Measurements from ENCODE around the gene NXPH3.
A peak's percentile ranks its signal among the peaks of the same experiment; 100 is the strongest.

The NXPH3 gene

GRCh38 chr17:49554694-49555494 is 20.8 kb upstream of the NXPH3 start:
- peak; percentile 21 for DNase-seq (ENCODE audit: extremely low spot score)
- no peak for TF ChIP-seq CTCF (IDR thresholded peaks at IDR 0.05; ENCODE audit: control extremely low read depth, extremely low read depth, low read depth, missing control alignments)
- ChIA-PET POLR2A (no interaction called here), CTCF (interaction anchor here (0.7 to 10.7 kb wide), 30 partner anchors 10 to 831 kb away, joined by 3 to 220 read pairs (median 14); partner anchors contain the start of genes NGFR and PHB1)

- CTCF ChIA-PET, result interaction anchor here (0.7 to 10.7 kb wide), 62 partner anchors 10 to 832 kb away, joined by 3 to 220 read pairs (median 6); partner anchors contain the start of genes NGFR, NXPH3 and PHB1
- POLR2A ChIA-PET, result no interaction called here
- peak; percentile 21 for DNase-seq (ENCODE audit: extremely low spot score)
- no peak for TF ChIP-seq CTCF (IDR thresholded peaks at IDR 0.05; ENCODE audit: control extremely low read depth, extremely low read depth, low read depth, missing control alignments)
These were observed 20.0 kb upstream of the NXPH3 start for GRCh38 chr17:49555495-49556222.

GRCh38 chr17:49556223-49556943 is 19.3 kb upstream of the NXPH3 start:
- peak; percentile 95 for TF ChIP-seq CTCF (IDR thresholded peaks at IDR 0.05; ENCODE audit: control extremely low read depth, extremely low read depth, low read depth, missing control alignments)
- DNase-seq (ENCODE audit: extremely low spot score), result peak; percentile 92
- CTCF ChIA-PET, result interaction anchor here (0.6 to 10.7 kb wide), 94 partner anchors 9 to 832 kb away, joined by 3 to 220 read pairs (median 5); partner anchors contain the start of genes FAM117A, NGFR, NXPH3 and PDK2
- POLR2A ChIA-PET, result no interaction called here

GRCh38 chr17:49557312-49558024 is 18.2 kb upstream of the NXPH3 start:
- peak; percentile 64 for DNase-seq (ENCODE audit: extremely low spot score)
- TF ChIP-seq CTCF (IDR thresholded peaks at IDR 0.05; ENCODE audit: control extremely low read depth, extremely low read depth, low read depth, missing control alignments), result peak; percentile 66
- POLR2A ChIA-PET, result interaction anchor here (0.6 kb wide), 1 partner anchor 133 kb away, joined by 3 read pairs; no protein-coding TSS in a partner anchor

GRCh38 chr17:49564638-49565037 is 11.0 kb upstream of the NXPH3 start:
- DNase-seq (ENCODE audit: extremely low spot score), result no peak
- no peak for TF ChIP-seq CTCF (IDR thresholded peaks at IDR 0.05; ENCODE audit: control extremely low read depth, extremely low read depth, low read depth, missing control alignments)
- POLR2A ChIA-PET, result no interaction called here
- CTCF ChIA-PET, result interaction anchor here (2.8 to 20.7 kb wide), 3 partner anchors 8 to 433 kb away, joined by 22 to 880 read pairs (median 30); partner anchors contain the start of gene SLC35B1

More at GRCh38 chr17:49557312-49558024, 18.2 kb upstream of the NXPH3 start:
- CTCF ChIA-PET, result interaction anchor here (0.6 to 10.7 kb wide), 77 partner anchors 8 to 551 kb away, joined by 3 to 220 read pairs (median 4); partner anchors contain the start of genes FAM117A, NGFR, NXPH3 and PHB1
